ENCODE measurements around the gene SLC25A13. TPM values are rescaled to one million over a fixed set of nuclear protein-coding genes. Genes with fewer than 3 reads are reported as not detected.

The SLC25A13 gene
- total RNA-seq, 2 experiments from 2014 or later: 7.3 to 9.0 TPM

- H3K27ac Mint-ChIP-seq: no peak overlapping the region
- DNase-seq: no peak
- TF ChIP-seq CTCF (IDR thresholded peaks at IDR 0.05): no peak
- ATAC-seq: no peak
- intact Hi-C loops (cut with micrococcal nuclease): no loop called here
- H3K36me3 Mint-ChIP-seq (ENCODE audit: low read depth): no peaks in the 10 kb centered on the region
- H3K27me3 Mint-ChIP-seq: peaks cover 18% of the 10 kb centered on the region
- no peaks in the 10 kb centered on the region for H3K4me1 Mint-ChIP-seq (ENCODE audit: low read depth)
- no peak overlapping the region for H3K4me3 Mint-ChIP-seq
- ChIA-PET CTCF (no interaction called here), POLR2A (no interaction called here)
- no peaks in the 10 kb centered on the region for H3K9me3 Mint-ChIP-seq
Measured at GRCh38 chr7:96111405-96111804, 210.5 kb downstream of the SLC25A13 start.

- Mint-ChIP-seq H3K36me3 (ENCODE audit: low read depth) (no peaks in the 10 kb centered on the region), H3K4me1 (ENCODE audit: low read depth) (no peaks in the 10 kb centered on the region), H3K27ac (no peak overlapping the region), H3K9me3 (no peaks in the 10 kb centered on the region), H3K4me3 (no peak overlapping the region), H3K27me3 (peaks cover 2% of the 10 kb centered on the region)
- no peak for TF ChIP-seq CTCF (IDR thresholded peaks at IDR 0.05)
- ATAC-seq: no peak
- DNase-seq: no peak
- POLR2A ChIA-PET: no interaction called here
- intact Hi-C loops (cut with micrococcal nuclease): no loop called here
- CTCF ChIA-PET: no interaction called here
Measured at GRCh38 chr7:96104984-96105383, 216.9 kb downstream of the SLC25A13 start.

GRCh38 chr7:96102096-96102811, 219.6 kb downstream of the SLC25A13 start:
- H3K36me3 Mint-ChIP-seq (ENCODE audit: low read depth): no peaks in the 10 kb centered on the region
- no peak overlapping the region for H3K4me3 Mint-ChIP-seq
- ATAC-seq: no peak
- TF ChIP-seq CTCF (IDR thresholded peaks at IDR 0.05): no peak
- no peaks in the 10 kb centered on the region for H3K4me1 Mint-ChIP-seq (ENCODE audit: low read depth)
- H3K27me3 Mint-ChIP-seq: peaks cover 5% of the 10 kb centered on the region
- no peak for DNase-seq
- POLR2A ChIA-PET: no interaction called here
- intact Hi-C loops (cut with micrococcal nuclease): no loop called here
- CTCF ChIA-PET: no interaction called here
- H3K9me3 Mint-ChIP-seq: no peaks in the 10 kb centered on the region
- no peak overlapping the region for H3K27ac Mint-ChIP-seq

GRCh38 chr7:96100737-96101136, 221.2 kb downstream of the SLC25A13 start:
- no peak for TF ChIP-seq CTCF (IDR thresholded peaks at IDR 0.05)
- no peak overlapping the region for H3K4me3 Mint-ChIP-seq
- H3K36me3 Mint-ChIP-seq (ENCODE audit: low read depth): no peaks in the 10 kb centered on the region
- ChIA-PET CTCF (interaction anchor here (1.0 kb wide), 1 partner anchor 11 kb away, joined by 4 read pairs; no protein-coding TSS in a partner anchor), POLR2A (no interaction called here)
- DNase-seq: no peak
- no peaks in the 10 kb centered on the region for H3K9me3 Mint-ChIP-seq
- no peak overlapping the region for H3K27ac Mint-ChIP-seq
- no peaks in the 10 kb centered on the region for H3K4me1 Mint-ChIP-seq (ENCODE audit: low read depth)
- intact Hi-C loops (cut with micrococcal nuclease): no loop called here
- ATAC-seq: no peak
- H3K27me3 Mint-ChIP-seq: peaks cover 5% of the 10 kb centered on the region

GRCh38 chr7:96097835-96098234, 224.1 kb downstream of the SLC25A13 start:
- no peak for ATAC-seq
- Mint-ChIP-seq H3K4me3 (no peak overlapping the region), H3K27me3 (peaks cover 11% of the 10 kb centered on the region), H3K27ac (no peak overlapping the region), H3K36me3 (ENCODE audit: low read depth) (no peaks in the 10 kb centered on the region), H3K9me3 (no peaks in the 10 kb centered on the region), H3K4me1 (ENCODE audit: low read depth) (no peaks in the 10 kb centered on the region)
- no peak for TF ChIP-seq CTCF (IDR thresholded peaks at IDR 0.05)
- ChIA-PET POLR2A (interaction anchor here (0.6 kb wide), 1 partner anchor 43 kb away, joined by 3 read pairs; no protein-coding TSS in a partner anchor), CTCF (no interaction called here)
- DNase-seq: no peak
- intact Hi-C loops (cut with micrococcal nuclease): no loop called here

All from activated CD8-positive, alpha-beta T cell treated with anti-CD3 and anti-CD28 coated beads for 36 hours (primary cell).